ENCODE results near the gene MAML3.

MAML3 gene

GRCh38 chr4:140037353-140038030, 116.5 kb downstream of the MAML3 start:
- DNase-seq = no peak

DNA sequence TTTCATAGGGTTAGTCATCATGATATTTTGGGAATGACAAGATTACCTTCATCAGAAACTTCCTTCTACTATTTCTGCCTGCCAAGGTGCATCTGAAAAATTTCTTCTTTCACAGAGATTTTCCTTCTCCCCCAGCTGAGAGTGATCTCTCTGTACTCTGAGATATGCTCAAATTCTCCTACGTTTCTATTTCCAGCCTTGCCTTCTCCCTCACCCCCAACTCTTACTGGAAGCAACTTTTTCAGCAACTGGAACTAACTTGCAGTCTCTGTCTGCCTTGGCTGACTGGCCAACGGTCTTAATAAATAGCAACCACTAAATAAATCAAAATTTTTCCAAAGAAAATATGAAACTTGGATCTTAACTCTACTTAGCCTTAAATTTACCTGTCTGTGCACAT, 122.3 kb downstream of the MAML3 start:
- DNase-seq = no peak

- DNase-seq = no peak
Observed at GRCh38 chr4:140031061-140031460, 122.9 kb downstream of the MAML3 start.

DNA sequence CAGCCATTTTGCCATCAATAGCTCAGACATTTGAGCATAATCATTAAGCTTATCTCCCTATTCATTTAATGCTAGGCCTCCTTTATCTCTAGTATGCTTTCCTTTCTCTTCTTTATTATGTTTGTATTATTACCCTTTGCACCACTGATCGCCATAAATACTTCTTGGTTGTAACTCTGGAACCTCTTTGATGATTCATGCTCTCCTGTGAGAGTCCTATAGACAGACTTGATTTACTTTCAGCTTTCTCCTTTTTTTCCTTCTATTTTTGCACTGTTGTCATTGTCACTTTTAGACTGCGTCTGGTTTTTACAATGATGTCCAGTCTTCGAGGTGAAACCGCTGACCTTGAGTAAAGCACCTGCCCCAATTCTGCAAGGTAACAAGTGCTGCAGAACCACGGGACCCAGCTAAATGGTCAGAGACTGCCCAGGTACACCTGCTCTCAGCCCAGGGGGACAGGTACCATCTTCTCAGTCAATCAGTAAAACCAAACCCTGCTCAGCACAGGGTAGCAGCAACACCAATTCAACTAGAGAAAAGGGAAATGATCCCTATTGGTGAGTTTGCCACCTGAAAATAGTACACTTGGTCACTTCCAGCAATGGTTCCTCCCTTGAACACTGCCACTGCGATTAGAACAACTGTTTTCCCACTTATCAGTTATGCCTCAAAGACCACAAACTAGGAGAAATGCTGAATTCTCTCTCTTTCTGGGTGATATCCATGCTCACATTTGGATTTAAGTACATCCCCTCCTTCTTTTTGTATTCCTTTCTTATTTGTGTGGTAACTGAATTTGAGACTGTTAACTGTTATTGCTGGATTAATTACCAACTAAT, 125.1 kb downstream of the MAML3 start:
- DNase-seq = no peak

GRCh38 chr4:140028101-140028500, 125.9 kb downstream of the MAML3 start:
- DNase-seq = no peak

- no peak for DNase-seq
Observed at GRCh38 chr4:140027101-140027500, 126.9 kb downstream of the MAML3 start.

DNA sequence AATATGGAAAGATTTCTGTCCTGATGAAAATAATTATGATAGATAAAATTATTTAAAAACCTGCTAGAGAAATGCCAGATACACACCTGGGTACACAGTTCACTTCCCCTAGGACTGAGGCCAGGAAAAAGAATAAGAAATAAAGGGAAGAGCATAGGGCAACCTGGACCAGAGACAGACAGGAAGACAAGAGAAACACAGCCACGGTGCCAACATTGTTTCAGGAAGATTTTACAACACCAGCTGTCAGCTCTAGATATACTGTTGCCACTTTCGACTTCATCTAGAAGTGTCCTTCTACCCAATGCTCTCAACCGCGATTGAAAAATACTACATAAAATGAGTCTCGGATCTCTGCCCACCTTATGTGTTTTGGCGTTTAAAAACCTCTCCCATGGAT, 128.5 kb downstream of the MAML3 start:
- no peak for DNase-seq

DNA sequence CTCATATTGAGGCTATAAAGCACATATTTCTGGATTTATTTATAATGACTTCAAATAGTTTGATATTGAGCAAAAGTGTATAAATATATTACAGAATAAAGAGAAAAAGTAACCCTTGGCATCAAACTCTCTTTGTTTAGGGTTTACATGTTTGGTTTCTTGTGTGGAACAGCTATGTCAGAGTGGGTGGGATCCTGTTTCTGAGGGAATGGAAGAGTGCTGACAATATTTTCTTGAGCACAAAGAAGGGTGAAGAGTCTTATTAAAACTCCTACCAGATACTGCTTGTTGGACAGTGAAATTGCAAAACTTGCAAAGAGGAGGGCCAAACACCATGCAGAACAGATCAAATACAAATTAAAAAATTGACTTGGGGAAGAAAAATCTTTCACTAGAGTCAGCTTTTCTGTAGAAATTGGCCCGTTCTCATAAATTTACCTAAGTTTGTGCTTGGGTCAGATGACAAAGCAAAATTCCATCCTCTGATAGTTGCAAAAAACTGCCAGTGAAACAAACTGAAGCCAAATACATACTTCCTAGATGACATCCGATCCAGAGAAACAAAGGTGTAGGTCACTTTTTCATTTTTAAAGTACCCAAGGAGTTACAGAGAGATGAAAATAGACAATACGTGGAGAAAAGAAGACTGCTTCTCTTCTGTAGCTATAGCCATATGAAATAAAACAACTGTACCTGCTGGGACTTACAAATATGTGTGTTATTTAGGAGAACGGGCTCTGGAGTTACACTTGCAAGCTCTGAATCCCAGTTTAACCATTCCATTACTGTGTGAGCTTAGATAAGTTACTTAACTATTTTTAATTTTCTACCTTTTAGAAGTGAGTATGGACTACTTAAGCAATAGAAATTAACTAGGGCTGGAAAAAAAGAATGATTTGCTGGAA, 133.3 kb downstream of the MAML3 start:
- DNase-seq = no peak

DNA sequence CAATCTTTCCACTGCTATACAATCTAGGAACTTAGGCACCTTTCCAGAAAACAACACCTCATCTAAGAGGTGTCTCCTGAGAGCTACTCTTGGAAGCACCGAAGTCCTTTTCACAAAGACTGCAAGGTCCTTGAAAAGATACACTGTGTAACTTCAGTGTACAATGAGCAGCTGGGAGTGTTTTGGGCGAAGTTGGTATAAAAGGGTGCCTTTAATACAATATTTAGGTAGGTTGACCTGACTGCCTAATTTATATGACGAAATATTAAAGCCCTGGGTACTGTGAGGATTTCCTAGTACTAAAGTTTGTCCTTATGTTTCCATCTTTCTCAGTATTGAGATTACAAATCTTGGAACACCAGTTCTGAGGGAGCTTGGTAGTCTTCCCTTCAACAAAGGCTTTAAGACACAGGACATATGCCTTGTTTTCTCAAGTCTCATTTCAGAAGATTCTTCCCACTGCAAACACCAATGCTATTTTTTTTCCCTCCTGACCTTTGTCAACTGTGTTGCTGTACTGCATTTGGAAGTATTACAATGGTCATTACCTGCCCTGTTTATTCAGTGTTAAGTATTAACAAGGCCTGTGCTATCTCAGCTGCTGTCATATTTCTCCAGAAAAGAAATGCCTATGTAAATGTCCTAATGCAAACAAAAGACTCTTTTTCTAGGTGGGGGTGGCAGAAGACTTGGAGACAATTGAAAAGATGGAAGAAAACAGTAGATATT, 134.2 kb downstream of the MAML3 start:
- no peak for DNase-seq

DNA sequence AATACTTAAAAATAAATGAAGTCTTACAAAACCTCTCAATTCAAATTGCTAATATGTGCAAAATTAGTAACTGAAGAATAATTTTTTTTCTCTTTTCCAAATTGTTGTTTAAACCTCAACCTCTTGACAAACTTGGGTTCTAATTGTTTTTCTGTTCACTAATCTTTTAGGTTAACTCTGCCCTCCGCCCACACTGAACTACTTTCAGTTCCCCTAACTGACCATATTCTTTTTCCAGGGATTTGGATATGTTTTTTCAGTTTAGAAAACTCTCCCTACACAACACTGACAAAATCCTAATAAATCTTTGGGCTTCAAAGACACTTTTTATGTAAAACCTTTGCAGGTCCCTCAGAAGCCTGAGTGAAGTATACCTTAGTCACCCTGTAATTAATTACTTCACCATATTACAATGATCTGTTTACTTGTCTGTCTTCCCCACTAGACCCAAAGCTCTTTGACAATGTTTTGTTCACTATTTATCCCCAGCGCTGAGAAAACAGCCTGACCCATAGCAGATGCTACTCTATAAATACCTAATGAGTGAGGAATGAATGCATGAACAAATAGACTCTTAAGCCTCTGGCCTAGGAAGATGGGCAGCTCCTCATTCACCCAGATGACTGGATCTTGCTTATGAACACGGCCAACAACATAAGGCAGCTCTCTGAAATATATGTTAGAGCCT, 134.9 kb downstream of the MAML3 start:
- DNase-seq = no peak

DNA sequence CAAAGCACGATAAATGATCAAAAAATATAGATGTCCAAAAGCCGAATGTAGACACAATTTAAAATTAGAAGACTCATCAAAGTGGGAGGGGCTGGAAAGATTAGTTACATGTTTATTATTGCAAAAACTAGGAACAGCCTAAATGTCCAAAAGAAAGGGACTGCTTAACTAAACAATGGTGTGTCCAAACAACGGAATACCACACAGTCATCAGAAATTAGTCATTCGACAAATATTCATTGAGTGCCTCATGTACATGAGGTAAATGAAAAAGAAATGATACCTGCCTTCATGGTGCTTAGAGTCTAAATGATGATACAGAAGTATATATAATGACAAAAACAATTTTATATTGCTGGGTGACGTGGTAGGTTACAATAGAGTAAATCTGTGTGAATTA, 139.7 kb downstream of the MAML3 start:
- DNase-seq = no peak

DNA sequence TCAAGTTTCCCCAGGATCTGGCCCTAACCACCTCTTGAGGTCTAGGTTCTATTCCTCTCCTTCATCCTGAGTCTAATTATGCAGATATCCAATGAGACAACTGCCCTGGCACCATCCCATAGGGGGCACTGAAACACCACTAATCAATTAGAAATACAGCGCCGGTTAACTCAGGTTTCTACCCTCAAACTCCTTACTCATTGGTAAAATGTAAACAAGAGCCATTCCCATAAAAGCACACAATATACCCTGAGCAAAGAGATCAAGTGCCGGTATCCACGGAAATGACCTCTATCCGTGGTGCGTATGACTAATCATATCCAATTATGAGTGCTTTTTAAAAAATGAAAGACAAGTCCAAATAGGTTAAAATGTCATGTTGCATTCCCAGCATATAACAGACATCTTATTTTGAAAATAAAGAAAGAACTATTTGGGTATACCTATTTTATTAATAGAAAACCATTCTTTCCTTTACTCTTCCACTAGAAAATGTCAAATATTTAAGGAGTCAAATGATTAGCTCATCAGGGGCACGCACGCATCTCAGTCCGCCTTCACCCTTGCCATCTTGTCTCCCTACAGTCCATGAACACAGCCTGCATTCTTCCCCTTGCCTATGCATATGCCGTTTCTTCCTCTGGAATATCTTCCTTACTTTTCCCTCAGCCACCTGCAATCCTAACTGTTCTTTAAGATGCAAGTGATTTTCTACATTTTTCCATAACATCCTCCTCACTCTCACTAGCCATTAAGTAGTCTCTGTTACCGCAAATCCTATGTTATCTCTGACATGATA, 141.1 kb downstream of the MAML3 start:
- DNase-seq = peak; percentile 68 to 71

DNA sequence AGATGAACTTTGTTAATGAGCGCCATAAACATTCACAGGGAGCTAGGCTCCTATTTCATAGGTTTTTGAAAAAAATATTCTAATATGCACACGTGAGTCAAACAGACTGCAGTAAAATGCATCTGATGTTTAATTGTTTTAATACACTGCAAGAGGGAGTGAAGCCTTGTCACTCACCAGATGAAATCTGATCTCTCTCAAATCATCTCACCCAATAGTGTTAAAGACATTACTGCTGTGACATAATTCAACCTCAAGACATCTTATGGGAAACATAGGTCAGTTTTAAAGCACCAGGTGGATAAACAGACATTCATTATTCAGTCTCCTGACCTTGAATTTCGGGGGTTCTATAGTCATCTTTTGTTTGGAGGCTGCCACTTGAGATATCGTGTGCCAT, 148.3 kb downstream of the MAML3 start:
- DNase-seq = no peak

- DNase-seq = no peak
Observed at GRCh38 chr4:140004922-140005627, 148.9 kb downstream of the MAML3 start.

GRCh38 chr4:140004549-140004895, 149.5 kb downstream of the MAML3 start:
- DNase-seq = no peak

GRCh38 chr4:140003876-140004548, 150.0 kb downstream of the MAML3 start:
- no peak for DNase-seq

DNA sequence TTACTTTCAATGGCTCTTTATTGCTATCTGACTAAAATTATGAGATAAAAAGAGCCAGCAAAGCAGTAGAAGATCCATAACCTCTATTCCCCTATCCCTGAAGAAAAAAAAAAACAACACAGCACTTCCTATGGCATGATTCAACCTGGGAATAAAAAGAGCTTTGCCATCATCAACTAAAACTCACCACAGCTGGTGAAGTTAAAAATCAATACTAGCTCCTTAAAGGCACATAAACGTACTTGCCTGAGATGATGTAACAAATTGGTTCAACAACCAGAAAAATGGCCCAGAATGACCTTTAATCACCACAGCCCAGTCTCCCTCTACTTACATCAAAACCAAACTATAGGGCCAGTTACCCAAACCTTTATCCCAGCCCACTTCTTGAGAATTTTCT, 153.8 kb downstream of the MAML3 start:
- DNase-seq = no peak

- DNase-seq = peak in 1 of 2 donors; percentile 36
Observed at GRCh38 chr4:139988863-139989765, 164.9 kb downstream of the MAML3 start.

GRCh38 chr4:139987502-139987850, 166.5 kb downstream of the MAML3 start:
- DNase-seq = no peak
